ENCODE measurements around the gene BAIAP2L1.

The BAIAP2L1 gene

GRCh38 chr7:98376711-98377110 is 24.2 kb downstream of the BAIAP2L1 start:
- DNase-seq (ENCODE audit: insufficient read length, low spot score) (no peak), FAIRE-seq (no peak)
- TF ChIP-seq POLR2A (IDR thresholded peaks at IDR 0.05; ENCODE audit: low read depth, low read length) (no peak), TAF1 (IDR thresholded peaks at IDR 0.05; ENCODE audit: low read depth, low read length) (no peak), POU2F2 (IDR thresholded peaks at IDR 0.05; ENCODE audit: low read depth, low read length) (no peak), POLR2AphosphoS5 (IDR thresholded peaks at IDR 0.05; ENCODE audit: low read depth, low read length) (no peak), SPI1 (IDR thresholded peaks at IDR 0.05; ENCODE audit: low read depth, low read length) (no peak), PAX5 (IDR thresholded peaks at IDR 0.05; ENCODE audit: insufficient read depth, low read length, severe bottlenecking) (no peak)

- TF ChIP-seq POLR2A (IDR thresholded peaks at IDR 0.05; ENCODE audit: low read depth, low read length): no peak
- no peak for TF ChIP-seq SPI1 (IDR thresholded peaks at IDR 0.05; ENCODE audit: low read depth, low read length)
- no peak for TF ChIP-seq POLR2AphosphoS5 (IDR thresholded peaks at IDR 0.05; ENCODE audit: low read depth, low read length)
- no peak for TF ChIP-seq POU2F2 (IDR thresholded peaks at IDR 0.05; ENCODE audit: low read depth, low read length)
- TF ChIP-seq PAX5 (IDR thresholded peaks at IDR 0.05; ENCODE audit: insufficient read depth, low read length, severe bottlenecking): no peak
- no peak for TF ChIP-seq TAF1 (IDR thresholded peaks at IDR 0.05; ENCODE audit: low read depth, low read length)
- DNase-seq (ENCODE audit: insufficient read length, low spot score) (no peak), FAIRE-seq (no peak)
Measured at GRCh38 chr7:98375664-98376063, 25.2 kb downstream of the BAIAP2L1 start.

GRCh38 chr7:98374285-98374680 is 26.6 kb downstream of the BAIAP2L1 start:
- TF ChIP-seq SPI1 (IDR thresholded peaks at IDR 0.05; ENCODE audit: low read depth, low read length) (no peak), POU2F2 (IDR thresholded peaks at IDR 0.05; ENCODE audit: low read depth, low read length) (no peak), PAX5 (IDR thresholded peaks at IDR 0.05; ENCODE audit: insufficient read depth, low read length, severe bottlenecking) (no peak), TAF1 (IDR thresholded peaks at IDR 0.05; ENCODE audit: low read depth, low read length) (no peak), POLR2A (IDR thresholded peaks at IDR 0.05; ENCODE audit: low read depth, low read length) (no peak), POLR2AphosphoS5 (IDR thresholded peaks at IDR 0.05; ENCODE audit: low read depth, low read length) (no peak)
- no peak for FAIRE-seq
- no peak for DNase-seq (ENCODE audit: insufficient read length, low spot score)

DNA sequence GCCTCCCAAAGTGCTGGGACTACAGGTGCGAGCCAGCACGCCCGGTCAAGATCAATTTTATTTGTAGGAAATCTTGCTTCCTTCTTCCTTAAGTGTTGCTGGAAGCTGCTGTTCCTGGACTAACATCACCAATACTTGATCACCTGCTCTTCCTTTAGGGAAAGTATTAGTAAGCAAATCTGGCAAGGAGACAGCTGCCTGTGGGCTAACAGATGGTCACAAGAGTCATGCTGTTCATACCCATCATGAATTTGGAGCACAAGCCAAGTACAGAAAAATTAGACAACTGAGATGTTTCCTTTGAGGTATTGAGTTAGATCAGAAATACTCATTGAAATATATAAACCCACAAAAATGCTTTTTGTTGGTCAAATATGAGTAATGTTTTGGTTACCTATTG is 27.9 kb downstream of the BAIAP2L1 start:
- no peak for DNase-seq (ENCODE audit: insufficient read length, low spot score)
- no peak for FAIRE-seq

GRCh38 chr7:98369726-98370125 is 31.2 kb downstream of the BAIAP2L1 start:
- no peak for DNase-seq (ENCODE audit: insufficient read length, low spot score)
- TF ChIP-seq PAX5 (IDR thresholded peaks at IDR 0.05; ENCODE audit: insufficient read depth, low read length, severe bottlenecking) (no peak), SPI1 (IDR thresholded peaks at IDR 0.05; ENCODE audit: low read depth, low read length) (no peak), POLR2AphosphoS5 (IDR thresholded peaks at IDR 0.05; ENCODE audit: low read depth, low read length) (no peak), POU2F2 (IDR thresholded peaks at IDR 0.05; ENCODE audit: low read depth, low read length) (no peak), POLR2A (IDR thresholded peaks at IDR 0.05; ENCODE audit: low read depth, low read length) (no peak), TAF1 (IDR thresholded peaks at IDR 0.05; ENCODE audit: low read depth, low read length) (no peak)
- no peak for FAIRE-seq

More for the DNA sequence above, 27.9 kb downstream of the BAIAP2L1 start:
- TF ChIP-seq POLR2AphosphoS5 (IDR thresholded peaks at IDR 0.05; ENCODE audit: low read depth, low read length): no peak
- TF ChIP-seq TAF1 (IDR thresholded peaks at IDR 0.05; ENCODE audit: low read depth, low read length): no peak
- TF ChIP-seq PAX5 (IDR thresholded peaks at IDR 0.05; ENCODE audit: insufficient read depth, low read length, severe bottlenecking): no peak
- no peak for TF ChIP-seq POLR2A (IDR thresholded peaks at IDR 0.05; ENCODE audit: low read depth, low read length)
- no peak for TF ChIP-seq SPI1 (IDR thresholded peaks at IDR 0.05; ENCODE audit: low read depth, low read length)
- no peak for TF ChIP-seq POU2F2 (IDR thresholded peaks at IDR 0.05; ENCODE audit: low read depth, low read length)

GRCh38 chr7:98368716-98369115 is 32.2 kb downstream of the BAIAP2L1 start:
- FAIRE-seq (no peak), DNase-seq (ENCODE audit: insufficient read length, low spot score) (no peak)
- no peak for TF ChIP-seq POLR2A (IDR thresholded peaks at IDR 0.05; ENCODE audit: low read depth, low read length)
- TF ChIP-seq POLR2AphosphoS5 (IDR thresholded peaks at IDR 0.05; ENCODE audit: low read depth, low read length): no peak
- TF ChIP-seq TAF1 (IDR thresholded peaks at IDR 0.05; ENCODE audit: low read depth, low read length): no peak
- TF ChIP-seq SPI1 (IDR thresholded peaks at IDR 0.05; ENCODE audit: low read depth, low read length): no peak
- no peak for TF ChIP-seq PAX5 (IDR thresholded peaks at IDR 0.05; ENCODE audit: insufficient read depth, low read length, severe bottlenecking)
- TF ChIP-seq POU2F2 (IDR thresholded peaks at IDR 0.05; ENCODE audit: low read depth, low read length): no peak

GRCh38 chr7:98366562-98366938 is 34.3 kb downstream of the BAIAP2L1 start:
- TF ChIP-seq TAF1 (IDR thresholded peaks at IDR 0.05; ENCODE audit: low read depth, low read length) (no peak), SPI1 (IDR thresholded peaks at IDR 0.05; ENCODE audit: low read depth, low read length) (no peak), POLR2A (IDR thresholded peaks at IDR 0.05; ENCODE audit: low read depth, low read length) (no peak), PAX5 (IDR thresholded peaks at IDR 0.05; ENCODE audit: insufficient read depth, low read length, severe bottlenecking) (no peak), POLR2AphosphoS5 (IDR thresholded peaks at IDR 0.05; ENCODE audit: low read depth, low read length) (no peak)
- DNase-seq (ENCODE audit: insufficient read length, low spot score): no peak
- no peak for FAIRE-seq

- FAIRE-seq: no peak
- TF ChIP-seq TAF1 (IDR thresholded peaks at IDR 0.05; ENCODE audit: low read depth, low read length) (no peak), SPI1 (IDR thresholded peaks at IDR 0.05; ENCODE audit: low read depth, low read length) (no peak), POLR2A (IDR thresholded peaks at IDR 0.05; ENCODE audit: low read depth, low read length) (no peak), POLR2AphosphoS5 (IDR thresholded peaks at IDR 0.05; ENCODE audit: low read depth, low read length) (no peak), POU2F2 (IDR thresholded peaks at IDR 0.05; ENCODE audit: low read depth, low read length) (no peak), PAX5 (IDR thresholded peaks at IDR 0.05; ENCODE audit: insufficient read depth, low read length, severe bottlenecking) (no peak)
Measured at GRCh38 chr7:98365863-98366561, 34.9 kb downstream of the BAIAP2L1 start.

GRCh38 chr7:98364220-98364619 is 36.7 kb downstream of the BAIAP2L1 start:
- TF ChIP-seq POU2F2 (IDR thresholded peaks at IDR 0.05; ENCODE audit: low read depth, low read length) (no peak), POLR2A (IDR thresholded peaks at IDR 0.05; ENCODE audit: low read depth, low read length) (no peak), SPI1 (IDR thresholded peaks at IDR 0.05; ENCODE audit: low read depth, low read length) (no peak), POLR2AphosphoS5 (IDR thresholded peaks at IDR 0.05; ENCODE audit: low read depth, low read length) (no peak), PAX5 (IDR thresholded peaks at IDR 0.05; ENCODE audit: insufficient read depth, low read length, severe bottlenecking) (no peak), TAF1 (IDR thresholded peaks at IDR 0.05; ENCODE audit: low read depth, low read length) (no peak)
- FAIRE-seq (no peak), DNase-seq (ENCODE audit: insufficient read length, low spot score) (no peak)

More at GRCh38 chr7:98365863-98366561, 34.9 kb downstream of the BAIAP2L1 start:
- DNase-seq (ENCODE audit: insufficient read length, low spot score): no peak

Measured in GM12891 (cell line).